HCT116 (cell line): ENCODE measurements around the gene ARHGEF1. TPM values are rescaled to one million over a fixed set of nuclear protein-coding genes. Genes with fewer than 3 reads are reported as not detected.
A peak's percentile ranks its signal among the peaks of the same experiment; 100 is the strongest.

Experiments
- ATAC-seq: fragments of 200-7000 bp; cut with Tn5 transposase; 2 replicates; pipeline ENCODE4 v1.9.1; 2020; ENCODE audit warnings: mild to moderate bottlenecking, moderate library complexity
- BruUV-seq: library from RNA; stranded (reverse); fragments of 400-500 nt; replicated peaks from 2 replicates; lab custom pipeline; 2021; lab: Mats Ljungman, UMichigan
- CTCF ChIA-PET: fragments of 300-600 bp; sonication (Branson Sonifier 250); formaldehyde crosslinking; loops from one replicate; lab custom pipeline; 2021; ENCODE audit warnings: antibody characterized with exemption; lab: Charles Lee
- POLR2A ChIA-PET: fragments of 300-600, 350-600 bp; sonication (Branson Sonifier 250); formaldehyde crosslinking; loops from one replicate; lab custom pipeline; 2021; ENCODE audit warnings: antibody characterized with exemption; lab: Charles Lee
- RAD21 ChIA-PET, 2 experiments: fragments of 300-600 bp; sonication (Branson Sonifier 250); formaldehyde crosslinking; loops; one replicate each; lab custom pipeline; 2023; ENCODE audit warnings: low total read pairs in 2 of 2; ENCODE audit not compliant: uncharacterized antibody in 2 of 2, unreplicated experiment in 2 of 2, low non-redundant PET in 1 of 2; lab: Charles Lee
- DNase-seq: peaks from one replicate; pipeline ENCODE4 v3.0.0-alpha.2; 2010; ENCODE audit warnings: low read depth, low spot score
- H2AFZ ChIP-seq: fragments of 200-600 bp; shearing (Covaris generic), sonication (generic); 2 replicates; pipeline ENCODE4 v1.6.1; 2017; ENCODE audit warnings: low read depth, mixed run types, mixed read lengths, antibody characterized with exemption, low read length; ENCODE audit not compliant: poor library complexity, severe bottlenecking
- H3K27ac ChIP-seq: 2 replicates; pipeline ENCODE4 v1.5.1; 2012; ENCODE audit warnings: low read depth, low read length
- H3K27me3 ChIP-seq: fragments of 200-600 bp; sonication (generic); 2 replicates; pipeline ENCODE4 v1.6.1; 2016; ENCODE audit warnings: mixed run types, low read length, mixed read lengths; ENCODE audit not compliant: insufficient read depth
- H3K36me3 ChIP-seq, 2 experiments: fragments of 200-500 bp in 1 of 2; fragments of 200-600 bp in 1 of 2; sonication (Bioruptor generic) in 1 of 2; sonication (generic) in 1 of 2; 2 replicates each; pipeline versions ENCODE4 v1.5.1 to v1.6.1; 2014 to 2016; ENCODE audit warnings: low read length in 2 of 2, inconsistent platforms in 1 of 2, mixed read lengths in 1 of 2, mixed run types in 1 of 2; ENCODE audit not compliant: insufficient read depth in 2 of 2, control insufficient read depth in 1 of 2
- H3K4me1 ChIP-seq, 2 experiments: fragments of 200-600 bp in 1 of 2; sonication (generic) in 1 of 2; 2 replicates each; pipeline versions ENCODE4 v1.5.1 to v1.6.1; 2012 to 2017; ENCODE audit warnings: low read length in 2 of 2, inconsistent platforms in 1 of 2, mild to moderate bottlenecking in 1 of 2, mixed read lengths in 1 of 2, mixed run types in 1 of 2, moderate library complexity in 1 of 2; ENCODE audit not compliant: insufficient read depth in 2 of 2, control insufficient read depth in 1 of 2
- H3K4me2 ChIP-seq: fragments of 200-600 bp; sonication (generic); 2 replicates; pipeline ENCODE4 v1.6.1; 2017; ENCODE audit warnings: mixed run types, low read length, mixed read lengths
- H3K4me3 ChIP-seq, 2 experiments: fragments of 200-600 bp in 1 of 2; sonication (generic) in 1 of 2; replicated peaks in 1 of 2; 2 replicates each; pipeline ENCODE4 v1.5.1; 2011 to 2016; ENCODE audit warnings: low read length in 2 of 2, control low read depth in 1 of 2, low read depth in 1 of 2, mild to moderate bottlenecking in 1 of 2, mixed read lengths in 1 of 2, mixed run types in 1 of 2
- H3K79me2 ChIP-seq: fragments of 200-600 bp; sonication (generic); 2 replicates; pipeline ENCODE4 v1.6.1; 2017; ENCODE audit warnings: mild to moderate bottlenecking, mixed run types, low read length, moderate library complexity, mixed read lengths; ENCODE audit not compliant: insufficient read depth
- H3K9ac ChIP-seq: fragments of 200-600 bp; sonication (generic); 2 replicates; pipeline ENCODE4 v1.6.1; 2016; ENCODE audit warnings: low read length, mixed read lengths
- H3K9me2 ChIP-seq: fragments of 200-600 bp; sonication (generic), shearing (Covaris generic); 2 replicates; pipeline ENCODE4 v1.6.1; 2017; ENCODE audit warnings: mixed run types, mild to moderate bottlenecking, moderate library complexity; ENCODE audit not compliant: insufficient read depth
- H3K9me3 ChIP-seq, 2 experiments: fragments of 200-500 bp in 1 of 2; fragments of 200-600 bp in 1 of 2; sonication (Bioruptor generic) in 1 of 2; sonication (generic) in 1 of 2; 2 replicates each; pipeline ENCODE4 v1.6.1; 2014 to 2017; ENCODE audit warnings: low read length in 2 of 2, mixed read lengths in 2 of 2, inconsistent platforms in 1 of 2, low read depth in 1 of 2, mild to moderate bottlenecking in 1 of 2, mixed run types in 1 of 2, moderate library complexity in 1 of 2; ENCODE audit not compliant: control insufficient read depth in 1 of 2, insufficient read depth in 1 of 2
- H4K20me1 ChIP-seq: fragments of 200-600 bp; sonication (generic), shearing (Covaris generic); 2 replicates; pipeline ENCODE4 v1.6.1; 2017; ENCODE audit warnings: mixed run types, mild to moderate bottlenecking, moderate library complexity; ENCODE audit not compliant: insufficient read depth
- ATF3 ChIP-seq: IDR thresholded peaks from 2 replicates; pipeline ENCODE4 v1.6.1; 2012
- CBX3 ChIP-seq: IDR thresholded peaks from 2 replicates; pipeline ENCODE4 v1.6.1; 2012; ENCODE audit warnings: low read depth
- CTCF ChIP-seq, 3 experiments: fragments of 200-600 bp in 1 of 3; sonication (generic) in 1 of 3; IDR thresholded peaks in 2 of 3; conservative IDR thresholded peaks in 1 of 3; 2 replicates each; pipeline ENCODE4 v1.5.1; 2012 to 2017; ENCODE audit warnings: low read depth in 2 of 3, low read length in 2 of 3, antibody characterized with exemption in 1 of 3, borderline replicate concordance in 1 of 3, control low read depth in 1 of 3, mild to moderate bottlenecking in 1 of 3, mixed read lengths in 1 of 3, mixed run types in 1 of 3, moderate library complexity in 1 of 3; ENCODE audit not compliant: insufficient read depth in 1 of 3
- EGR1 ChIP-seq: IDR thresholded peaks from 2 replicates; pipeline ENCODE4 v1.6.1; 2012; ENCODE audit warnings: low read depth
- EZH2phosphoT487 ChIP-seq: fragments of 200-600 bp; IDR thresholded peaks from 2 replicates; pipeline ENCODE4 v1.6.1; 2018; ENCODE audit warnings: antibody characterized with exemption, borderline replicate concordance
- FOSL1 ChIP-seq: IDR thresholded peaks from 2 replicates; pipeline ENCODE4 v1.6.1; 2012; ENCODE audit warnings: low read depth
- JUND ChIP-seq: IDR thresholded peaks from 2 replicates; pipeline ENCODE4 v1.6.1; 2012
- POLR2A ChIP-seq: IDR thresholded peaks from 2 replicates; pipeline ENCODE4 v1.7.0; 2011; ENCODE audit warnings: borderline replicate concordance; ENCODE audit not compliant: insufficient read depth, insufficient read length; ENCODE audit errors: extremely low read depth
- POLR2AphosphoS5 ChIP-seq: IDR thresholded peaks from 2 replicates; pipeline ENCODE4 v1.6.1; 2011; ENCODE audit warnings: mild to moderate bottlenecking, low read depth, low read length, moderate library complexity
- RAD21 ChIP-seq: IDR thresholded peaks from 2 replicates; pipeline ENCODE4 v1.6.1; 2012; ENCODE audit warnings: low read depth, mild to moderate bottlenecking
- REST ChIP-seq: IDR thresholded peaks from 2 replicates; pipeline ENCODE4 v1.6.1; 2012; ENCODE audit warnings: low read depth
- YY1 ChIP-seq: IDR thresholded peaks from 2 replicates; pipeline ENCODE4 v1.6.1; 2011; ENCODE audit warnings: low read length, low read depth, moderate library complexity, mild to moderate bottlenecking; ENCODE audit not compliant: insufficient replicate concordance; ENCODE audit errors: extremely low read depth
- ZFX ChIP-seq: fragments of 450-650 bp; IDR thresholded peaks from 2 replicates; pipeline ENCODE4 v1.6.1; 2017
- ZNF274 ChIP-seq: fragments of 200-500 bp; sonication (Bioruptor generic); IDR thresholded peaks from 2 replicates; pipeline ENCODE4 v1.6.1; 2014; ENCODE audit warnings: mild to moderate bottlenecking, low read depth, low read length, inconsistent platforms
- intact Hi-C: fragments of 100-400 bp; cut with micrococcal nuclease; formaldehyde crosslinking; loops from 2 replicates; pipeline ENCODE4 v1.10.0; 2022
- total RNA-seq: library from RNA; stranded (reverse); gene quantifications from one replicate; pipeline ENCODE4 v1.2.1, GENCODE V29; 2021; ENCODE audit not compliant: unreplicated experiment
- TF ChIP-seq, protein P1 (sequence below): IDR thresholded peaks from 2 replicates; pipeline ENCODE4 v1.6.1; 2012

ARHGEF1 gene
- total RNA-seq, 1 experiment from 2014 or later: 110 TPM

DNA sequence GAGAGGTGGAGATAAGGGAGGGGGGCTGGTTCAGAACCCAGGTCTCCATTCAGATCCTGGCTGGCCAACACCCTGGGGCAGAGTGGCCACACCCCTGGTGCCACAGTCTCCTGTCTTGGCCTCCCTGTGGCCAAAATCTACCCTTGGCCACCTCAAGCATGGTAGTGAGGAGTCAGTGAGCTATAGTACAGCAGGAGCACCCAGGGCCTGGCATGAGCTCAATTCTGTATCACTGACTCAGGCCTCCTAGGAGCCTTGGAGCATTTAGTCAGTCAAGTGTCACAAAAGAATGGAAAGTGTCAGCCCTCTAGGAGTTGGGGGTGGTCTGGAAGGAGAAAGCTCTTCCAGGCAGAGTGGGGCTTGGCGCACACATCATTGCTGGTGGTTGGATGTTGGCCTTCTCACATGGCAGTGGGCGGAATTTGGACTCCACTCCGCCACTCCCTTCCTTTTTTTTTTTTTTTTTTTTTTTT is 12.5 kb upstream of the ARHGEF1 start:
- no peak for TF ChIP-seq ZFX
- TF ChIP-seq EZH2phosphoT487: no peak
- no peak for TF ChIP-seq ATF3
- TF ChIP-seq ZNF274: no peak
- TF ChIP-seq CBX3: no peak
- TF ChIP-seq JUND: no peak
- no peak; the same call in none of the 2 replicates for TF ChIP-seq POLR2AphosphoS5
- TF ChIP-seq, protein P1, sequence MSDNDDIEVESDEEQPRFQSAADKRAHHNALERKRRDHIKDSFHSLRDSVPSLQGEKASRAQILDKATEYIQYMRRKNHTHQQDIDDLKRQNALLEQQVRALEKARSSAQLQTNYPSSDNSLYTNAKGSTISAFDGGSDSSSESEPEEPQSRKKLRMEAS: no peak
- TF ChIP-seq REST: no peak
- TF ChIP-seq EGR1: no peak
- no peak for TF ChIP-seq CTCF (IDR thresholded peaks at IDR 0.05 in 2 of 3, conservative IDR thresholded peaks at IDR 0.05 in 1 of 3; ENCODE audit: borderline replicate concordance in 1 of 3, insufficient read depth in 1 of 3, low read depth in 2 of 3, low read length in 2 of 3)
- no peak for TF ChIP-seq FOSL1
- no peak for TF ChIP-seq YY1
- no peak for TF ChIP-seq RAD21
- TF ChIP-seq POLR2A: no peak
- no peaks in the 10 kb centered on the region for H3K9me3 ChIP-seq
- DNase-seq (no peak), ATAC-seq (no peak)
- peaks cover 40 to 57% of the 10 kb centered on the region in 2 experiments for H3K36me3 ChIP-seq
- peaks cover 45% of the 10 kb centered on the region for H3K79me2 ChIP-seq
- POLR2A ChIA-PET: interaction anchor here (5.2 kb wide), 1 partner anchor 10 kb away, joined by 36 read pairs; the partner anchor contains the start of gene RPS19
- intact Hi-C loops: no loop called here
- no peak overlapping the region for H3K9ac ChIP-seq
- H2AFZ ChIP-seq: no peak overlapping the region
- CTCF ChIA-PET: interaction anchor here (2.3 kb wide), 1 partner anchor 11 kb away, joined by 6 read pairs; the partner anchor contains the start of gene RPS19
- H3K27me3 ChIP-seq: no peaks in the 10 kb centered on the region
- peaks cover 0 to 39% of the 10 kb centered on the region in 2 experiments; a peak in 2 of 4 replicates for H3K4me1 ChIP-seq
- H3K4me2 ChIP-seq: no peak overlapping the region
- H3K27ac ChIP-seq: peak overlapping the region; percentile 35; the same call in 1 of the 2 replicates
- RAD21 ChIA-PET: no interaction called here
- no peak overlapping the region for H3K4me3 ChIP-seq
- H3K9me2 ChIP-seq: no peaks in the 10 kb centered on the region
- no TSS peak for BruUV-seq
- H4K20me1 ChIP-seq: peaks cover 45% of the 10 kb centered on the region; the same call in 1 of the 2 replicates
